Mucosa of stomach (tissue), 1 donor: ENCODE results near the gene LDB1.

Experiments
- H3K27me3 ChIP-seq: one replicate; pipeline ENCODE4 v1.7.0; 2013; ENCODE audit warnings: mild to moderate bottlenecking, low read length; ENCODE audit not compliant: control insufficient read depth, insufficient read depth
- H3K36me3 ChIP-seq: one replicate; pipeline ENCODE4 v1.7.0; 2013; ENCODE audit warnings: low read length; ENCODE audit not compliant: control insufficient read depth, insufficient read depth
- H3K4me1 ChIP-seq: one replicate; pipeline ENCODE4 v1.7.0; 2013; ENCODE audit warnings: mild to moderate bottlenecking, low read length; ENCODE audit not compliant: control insufficient read depth, insufficient read depth
- H3K4me3 ChIP-seq: one replicate; pipeline ENCODE4 v1.7.0; 2013; ENCODE audit warnings: low read length
- H3K9ac ChIP-seq: one replicate; pipeline ENCODE4 v1.7.0; 2013; ENCODE audit warnings: mild to moderate bottlenecking, low read length, moderate library complexity
- H3K9me3 ChIP-seq: one replicate; pipeline ENCODE4 v1.7.0; 2013; ENCODE audit warnings: mild to moderate bottlenecking, low read length, moderate library complexity; ENCODE audit not compliant: control insufficient read depth
- donor health status: Pancreatic carcinoma.

Gene LDB1

GRCh38 chr10:102150970-102151773 lies 31.0 kb upstream of the LDB1 start:
- peaks cover 11% of the 10 kb centered on the region for H3K36me3 ChIP-seq
- peaks cover 9% of the 10 kb centered on the region for H3K4me1 ChIP-seq

GRCh38 chr10:102148275-102148674 lies 28.1 kb upstream of the LDB1 start:
- Histone ChIP-seq H3K27me3 (no peaks in the 10 kb centered on the region), H3K9me3 (no peaks in the 10 kb centered on the region), H3K36me3 (peaks cover 11% of the 10 kb centered on the region), H3K9ac (no peak overlapping the region), H3K4me1 (peaks cover 9% of the 10 kb centered on the region), H3K4me3 (no peak overlapping the region)

More at GRCh38 chr10:102150970-102151773, 31.0 kb upstream of the LDB1 start:
- no peaks in the 10 kb centered on the region for H3K27me3 ChIP-seq
- H3K9ac ChIP-seq, result no peak overlapping the region
- peak overlapping the region; percentile 94 for H3K4me3 ChIP-seq
- H3K9me3 ChIP-seq, result no peaks in the 10 kb centered on the region

DNA sequence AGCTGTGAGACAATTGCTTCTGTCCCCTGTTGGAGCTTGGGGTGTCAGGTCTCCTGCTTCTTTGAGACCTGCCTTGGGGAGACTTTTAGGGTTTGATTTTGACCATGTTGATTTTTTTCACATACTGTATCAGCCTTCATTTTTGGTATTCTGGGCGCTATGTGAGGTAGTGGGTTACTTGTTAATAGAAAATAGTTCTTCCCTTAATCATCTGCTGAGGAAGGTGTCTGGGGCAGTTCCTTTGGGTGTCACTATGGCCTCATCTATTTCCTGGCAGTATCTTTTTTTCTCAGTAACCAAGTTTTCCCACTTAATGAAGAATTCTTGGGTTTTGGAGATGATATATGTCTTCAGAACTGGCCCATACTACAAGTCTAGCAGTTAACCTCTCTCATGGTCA lies 27.4 kb upstream of the LDB1 start:
- H3K9me3 ChIP-seq, result no peaks in the 10 kb centered on the region
- H3K27me3 ChIP-seq, result no peaks in the 10 kb centered on the region
- peaks cover 11% of the 10 kb centered on the region for H3K36me3 ChIP-seq
- H3K4me1 ChIP-seq, result peaks cover 9% of the 10 kb centered on the region
- no peak overlapping the region for H3K4me3 ChIP-seq
- H3K9ac ChIP-seq, result no peak overlapping the region

- peaks cover 9% of the 10 kb centered on the region for H3K4me1 ChIP-seq
- no peaks in the 10 kb centered on the region for H3K27me3 ChIP-seq
- no peak overlapping the region for H3K9ac ChIP-seq
- H3K9me3 ChIP-seq, result no peaks in the 10 kb centered on the region
- no peak overlapping the region for H3K4me3 ChIP-seq
- H3K36me3 ChIP-seq, result peaks cover 11% of the 10 kb centered on the region
Observed at GRCh38 chr10:102146971-102147428, 26.8 kb upstream of the LDB1 start.

- Histone ChIP-seq H3K4me3 (no peak overlapping the region), H3K36me3 (peaks cover 6% of the 10 kb centered on the region), H3K9ac (no peak overlapping the region), H3K9me3 (no peaks in the 10 kb centered on the region), H3K27me3 (no peaks in the 10 kb centered on the region), H3K4me1 (no peaks in the 10 kb centered on the region)
Observed at GRCh38 chr10:102141583-102142107, 21.5 kb upstream of the LDB1 start.

DNA sequence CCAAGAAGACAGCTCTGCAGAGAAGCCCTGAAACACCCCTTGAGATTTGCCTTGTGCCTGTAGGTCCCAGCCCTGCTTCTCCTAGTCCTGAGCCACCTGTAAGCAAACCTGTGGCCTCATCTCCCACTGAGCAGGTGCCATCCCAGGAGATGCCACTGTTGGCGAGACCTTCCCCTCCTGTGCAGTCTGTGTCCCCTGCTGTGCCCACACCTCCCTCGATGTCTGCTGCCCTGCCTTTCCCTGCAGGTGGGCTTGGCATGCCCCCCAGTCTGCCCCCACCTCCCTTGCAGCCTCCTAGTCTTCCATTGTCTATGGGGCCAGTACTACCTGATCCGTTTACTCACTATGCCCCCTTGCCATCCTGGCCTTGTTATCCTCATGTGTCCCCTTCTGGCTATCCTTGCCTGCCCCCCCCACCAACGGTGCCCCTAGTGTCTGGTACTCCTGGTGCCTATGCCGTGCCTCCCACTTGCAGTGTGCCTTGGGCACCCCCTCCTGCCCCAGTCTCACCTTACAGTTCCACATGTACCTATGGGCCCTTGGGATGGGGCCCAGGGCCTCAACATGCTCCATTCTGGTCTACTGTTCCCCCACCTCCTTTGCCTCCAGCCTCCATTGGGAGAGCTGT lies 20.9 kb upstream of the LDB1 start:
- Histone ChIP-seq H3K9me3 (no peaks in the 10 kb centered on the region), H3K9ac (no peak overlapping the region), H3K4me3 (no peak overlapping the region), H3K4me1 (no peaks in the 10 kb centered on the region), H3K27me3 (no peaks in the 10 kb centered on the region), H3K36me3 (peaks cover 6% of the 10 kb centered on the region)

DNA sequence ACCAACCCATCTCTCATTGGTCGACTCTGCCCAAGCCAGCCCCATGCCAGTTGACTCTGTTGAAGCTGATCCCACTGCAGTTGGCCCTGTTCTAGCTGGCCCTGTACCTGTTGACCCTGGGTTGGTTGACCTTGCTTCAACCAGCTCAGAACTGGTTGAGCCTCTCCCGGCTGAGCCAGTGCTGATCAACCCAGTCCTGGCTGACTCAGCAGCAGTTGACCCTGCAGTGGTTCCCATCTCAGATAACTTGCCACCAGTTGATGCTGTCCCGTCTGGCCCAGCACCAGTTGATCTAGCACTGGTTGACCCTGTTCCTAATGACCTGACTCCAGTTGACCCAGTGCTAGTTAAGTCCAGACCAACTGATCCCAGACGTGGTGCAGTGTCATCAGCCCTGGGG lies 20.1 kb upstream of the LDB1 start:
- Histone ChIP-seq H3K36me3 (peaks cover 6% of the 10 kb centered on the region), H3K4me3 (no peak overlapping the region), H3K4me1 (no peaks in the 10 kb centered on the region), H3K27me3 (no peaks in the 10 kb centered on the region), H3K9ac (no peak overlapping the region), H3K9me3 (no peaks in the 10 kb centered on the region)

- no peak overlapping the region for H3K9ac ChIP-seq
- H3K36me3 ChIP-seq, result peaks cover 6% of the 10 kb centered on the region
- H3K4me1 ChIP-seq, result peaks cover 2% of the 10 kb centered on the region
- H3K27me3 ChIP-seq, result no peaks in the 10 kb centered on the region
- H3K9me3 ChIP-seq, result no peaks in the 10 kb centered on the region
- no peak overlapping the region for H3K4me3 ChIP-seq
Observed at GRCh38 chr10:102139281-102140110, 19.3 kb upstream of the LDB1 start.

- Histone ChIP-seq H3K36me3 (peaks cover 1% of the 10 kb centered on the region), H3K4me1 (peaks cover 11% of the 10 kb centered on the region), H3K4me3 (no peak overlapping the region), H3K9ac (no peak overlapping the region), H3K9me3 (no peaks in the 10 kb centered on the region), H3K27me3 (no peaks in the 10 kb centered on the region)
Observed at GRCh38 chr10:102135956-102136526, 15.9 kb upstream of the LDB1 start.

DNA sequence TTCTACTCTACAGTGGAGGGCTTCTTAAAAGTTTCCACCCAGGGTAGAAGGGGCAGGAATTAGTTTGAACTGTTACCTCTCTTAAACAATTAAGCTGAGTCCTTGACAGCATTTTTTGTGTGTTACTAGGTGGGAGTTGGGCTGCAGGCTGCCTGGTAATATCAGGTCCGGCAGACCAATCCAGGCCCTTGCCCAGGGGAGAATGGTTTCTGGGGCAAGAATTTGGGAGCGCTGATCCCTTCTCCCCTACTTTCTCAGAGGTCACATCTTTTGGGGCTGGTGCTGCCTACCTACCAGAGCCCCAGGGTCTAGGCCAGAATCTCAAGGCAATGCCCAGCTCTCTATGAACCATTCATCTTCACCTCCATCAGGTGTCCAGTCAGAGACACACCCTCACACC lies 14.2 kb upstream of the LDB1 start:
- Histone ChIP-seq H3K4me3 (peak overlapping the region; percentile 66), H3K9ac (peak overlapping the region; percentile 76), H3K36me3 (no peaks in the 10 kb centered on the region), H3K4me1 (peaks cover 11% of the 10 kb centered on the region), H3K9me3 (no peaks in the 10 kb centered on the region), H3K27me3 (no peaks in the 10 kb centered on the region)

DNA sequence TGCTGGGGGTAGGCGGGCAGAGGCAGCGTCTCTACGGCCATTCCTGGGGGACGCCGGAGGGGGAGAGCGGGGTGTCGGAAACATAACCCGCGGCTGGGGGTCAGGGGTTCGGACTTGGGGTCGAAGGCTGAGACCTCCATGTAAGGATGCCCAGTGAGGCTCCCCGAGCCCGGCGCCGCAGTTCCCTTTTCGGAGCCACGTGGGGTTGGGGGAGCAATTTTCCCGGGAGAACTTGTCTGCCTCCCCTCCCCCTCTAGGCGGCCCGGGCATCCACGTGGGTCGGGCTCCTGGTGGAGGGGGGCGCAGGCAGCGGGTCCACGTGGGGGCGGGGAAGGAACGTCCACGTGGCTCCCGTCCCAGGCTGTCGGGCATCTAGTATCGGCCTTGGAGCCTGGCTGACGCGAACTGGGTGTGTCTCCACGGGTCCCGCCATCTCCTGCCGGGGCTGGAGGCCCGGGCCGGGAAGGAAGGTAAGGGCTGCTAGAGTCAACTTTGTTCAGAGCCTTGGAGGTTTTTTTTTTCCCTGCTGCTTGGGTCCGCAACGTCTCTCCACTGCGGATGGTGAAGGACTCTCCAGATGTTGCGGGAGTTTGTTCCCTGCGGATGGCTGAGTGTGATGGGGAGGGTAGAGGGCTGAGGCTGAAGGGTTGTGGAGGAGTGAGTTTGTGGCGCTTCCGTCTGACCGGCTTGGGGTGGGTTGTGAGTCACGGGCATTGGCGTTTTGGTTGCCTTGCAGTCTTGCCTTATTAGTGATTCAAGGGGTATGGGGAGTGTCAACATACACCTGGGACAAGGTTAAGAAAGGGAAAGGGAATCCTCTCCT lies 13.4 kb upstream of the LDB1 start:
- Histone ChIP-seq H3K4me3 (peak overlapping the region; percentile 66), H3K4me1 (peaks cover 11% of the 10 kb centered on the region), H3K9me3 (no peaks in the 10 kb centered on the region)

More for the DNA sequence above, 13.4 kb upstream of the LDB1 start:
- H3K27me3 ChIP-seq, result no peaks in the 10 kb centered on the region
- H3K36me3 ChIP-seq, result no peaks in the 10 kb centered on the region
- peak overlapping the region; percentile 76 for H3K9ac ChIP-seq
